GM23338 (cell line): ENCODE results near the gene CLEC11A.

Experiments used
- EZH2 ChIP-seq: fragments of 200-600 bp; sonication (generic); IDR thresholded peaks from one replicate; pipeline ENCODE4 v1.8.0; 2017; ENCODE audit warnings: antibody characterized with exemption, mild to moderate bottlenecking, low read depth; ENCODE audit not compliant: unreplicated experiment
- JUNB ChIP-seq: IDR thresholded peaks from one replicate; pipeline ENCODE4 v1.6.1; 2016; ENCODE audit warnings: antibody characterized with exemption; ENCODE audit not compliant: unreplicated experiment
- POLR2AphosphoS5 ChIP-seq: IDR thresholded peaks from 2 replicates; pipeline ENCODE4 v1.6.1; 2016; ENCODE audit warnings: antibody characterized with exemption, low read depth
- TF ChIP-seq, protein P1 (sequence below), 2 experiments: fragments of 200-600 bp in 1 of 2; sonication (generic) in 1 of 2; conservative IDR thresholded peaks; 2 replicates each; pipeline versions ENCODE4 v1.5.1 to v1.6.1; 2016 to 2017; ENCODE audit warnings: antibody characterized with exemption in 2 of 2, low read depth in 2 of 2, mild to moderate bottlenecking in 2 of 2, moderate library complexity in 1 of 2
- TF ChIP-seq, protein P2 (sequence below): IDR thresholded peaks from one replicate; pipeline ENCODE4 v1.6.1; 2018; ENCODE audit warnings: antibody characterized with exemption; ENCODE audit not compliant: unreplicated experiment

DNA sequence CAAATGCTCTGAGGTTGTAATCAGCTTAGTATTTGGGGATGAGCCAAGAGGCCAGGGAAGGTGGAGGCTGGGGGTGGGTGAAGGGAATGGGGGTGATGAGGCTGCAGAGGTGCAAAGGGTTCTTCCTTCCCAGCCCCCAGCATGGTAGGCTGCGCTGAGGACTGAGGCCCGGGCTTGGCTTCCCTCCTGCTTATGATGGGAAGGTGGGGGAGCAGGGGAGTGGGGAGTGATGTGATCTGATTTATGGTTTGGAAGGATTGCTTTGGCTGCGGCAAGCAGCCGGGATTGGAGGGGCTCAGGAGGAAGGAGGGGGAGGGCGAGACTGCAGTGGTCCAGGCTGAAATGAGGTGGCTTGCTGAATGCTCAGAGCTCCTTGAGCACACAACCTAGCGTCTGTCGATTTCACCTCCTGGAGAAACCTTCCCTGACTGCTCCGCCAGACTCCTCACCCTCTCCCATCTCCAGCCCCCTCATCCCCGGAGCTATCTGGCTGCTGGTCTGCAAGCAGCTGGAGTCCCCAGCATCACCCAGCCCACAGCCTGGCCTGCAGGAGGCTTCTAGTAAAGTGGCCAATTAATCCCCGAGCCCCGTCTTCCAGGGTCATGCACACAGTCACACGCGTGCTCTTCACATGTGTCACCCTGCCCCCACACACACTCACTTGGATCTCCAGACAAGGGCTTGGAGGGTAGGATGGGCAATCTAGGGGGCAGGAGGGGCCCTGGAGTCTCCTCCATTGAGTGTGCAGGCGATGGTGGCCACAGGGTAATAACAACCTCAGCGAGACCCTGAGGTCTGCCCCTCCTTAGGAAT is 757 bp upstream of the CLEC11A start:
- TF ChIP-seq, protein P1, sequence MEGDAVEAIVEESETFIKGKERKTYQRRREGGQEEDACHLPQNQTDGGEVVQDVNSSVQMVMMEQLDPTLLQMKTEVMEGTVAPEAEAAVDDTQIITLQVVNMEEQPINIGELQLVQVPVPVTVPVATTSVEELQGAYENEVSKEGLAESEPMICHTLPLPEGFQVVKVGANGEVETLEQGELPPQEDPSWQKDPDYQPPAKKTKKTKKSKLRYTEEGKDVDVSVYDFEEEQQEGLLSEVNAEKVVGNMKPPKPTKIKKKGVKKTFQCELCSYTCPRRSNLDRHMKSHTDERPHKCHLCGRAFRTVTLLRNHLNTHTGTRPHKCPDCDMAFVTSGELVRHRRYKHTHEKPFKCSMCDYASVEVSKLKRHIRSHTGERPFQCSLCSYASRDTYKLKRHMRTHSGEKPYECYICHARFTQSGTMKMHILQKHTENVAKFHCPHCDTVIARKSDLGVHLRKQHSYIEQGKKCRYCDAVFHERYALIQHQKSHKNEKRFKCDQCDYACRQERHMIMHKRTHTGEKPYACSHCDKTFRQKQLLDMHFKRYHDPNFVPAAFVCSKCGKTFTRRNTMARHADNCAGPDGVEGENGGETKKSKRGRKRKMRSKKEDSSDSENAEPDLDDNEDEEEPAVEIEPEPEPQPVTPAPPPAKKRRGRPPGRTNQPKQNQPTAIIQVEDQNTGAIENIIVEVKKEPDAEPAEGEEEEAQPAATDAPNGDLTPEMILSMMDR (conservative IDR thresholded peaks at IDR 0.05; ENCODE audit: low read depth in 2 of 2), result no peak
- TF ChIP-seq, protein P2, sequence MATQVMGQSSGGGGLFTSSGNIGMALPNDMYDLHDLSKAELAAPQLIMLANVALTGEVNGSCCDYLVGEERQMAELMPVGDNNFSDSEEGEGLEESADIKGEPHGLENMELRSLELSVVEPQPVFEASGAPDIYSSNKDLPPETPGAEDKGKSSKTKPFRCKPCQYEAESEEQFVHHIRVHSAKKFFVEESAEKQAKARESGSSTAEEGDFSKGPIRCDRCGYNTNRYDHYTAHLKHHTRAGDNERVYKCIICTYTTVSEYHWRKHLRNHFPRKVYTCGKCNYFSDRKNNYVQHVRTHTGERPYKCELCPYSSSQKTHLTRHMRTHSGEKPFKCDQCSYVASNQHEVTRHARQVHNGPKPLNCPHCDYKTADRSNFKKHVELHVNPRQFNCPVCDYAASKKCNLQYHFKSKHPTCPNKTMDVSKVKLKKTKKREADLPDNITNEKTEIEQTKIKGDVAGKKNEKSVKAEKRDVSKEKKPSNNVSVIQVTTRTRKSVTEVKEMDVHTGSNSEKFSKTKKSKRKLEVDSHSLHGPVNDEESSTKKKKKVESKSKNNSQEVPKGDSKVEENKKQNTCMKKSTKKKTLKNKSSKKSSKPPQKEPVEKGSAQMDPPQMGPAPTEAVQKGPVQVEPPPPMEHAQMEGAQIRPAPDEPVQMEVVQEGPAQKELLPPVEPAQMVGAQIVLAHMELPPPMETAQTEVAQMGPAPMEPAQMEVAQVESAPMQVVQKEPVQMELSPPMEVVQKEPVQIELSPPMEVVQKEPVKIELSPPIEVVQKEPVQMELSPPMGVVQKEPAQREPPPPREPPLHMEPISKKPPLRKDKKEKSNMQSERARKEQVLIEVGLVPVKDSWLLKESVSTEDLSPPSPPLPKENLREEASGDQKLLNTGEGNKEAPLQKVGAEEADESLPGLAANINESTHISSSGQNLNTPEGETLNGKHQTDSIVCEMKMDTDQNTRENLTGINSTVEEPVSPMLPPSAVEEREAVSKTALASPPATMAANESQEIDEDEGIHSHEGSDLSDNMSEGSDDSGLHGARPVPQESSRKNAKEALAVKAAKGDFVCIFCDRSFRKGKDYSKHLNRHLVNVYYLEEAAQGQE, result no peak
- TF ChIP-seq POLR2AphosphoS5 (no peak), JUNB (no peak), EZH2 (no peak)
